ENCODE measurements around the gene PPM1H.

PPM1H gene

GRCh38 chr12:62618930-62619329 lies 316.0 kb downstream of the PPM1H start:
- no peak for DNase-seq (ENCODE audit: low read depth in 1 of 2, low spot score in 1 of 2)

- no peak for DNase-seq (ENCODE audit: low read depth in 1 of 2, low spot score in 1 of 2)
These were observed 316.6 kb downstream of the PPM1H start for GRCh38 chr12:62618319-62618718.

GRCh38 chr12:62613081-62613480 lies 321.9 kb downstream of the PPM1H start:
- no peak for DNase-seq (ENCODE audit: low read depth in 1 of 2, low spot score in 1 of 2)

- DNase-seq (ENCODE audit: low read depth in 1 of 2, low spot score in 1 of 2): no peak
These were observed 328.3 kb downstream of the PPM1H start for GRCh38 chr12:62606654-62607053.

GRCh38 chr12:62605981-62606380 lies 329.0 kb downstream of the PPM1H start:
- no peak for DNase-seq (ENCODE audit: low read depth in 1 of 2, low spot score in 1 of 2)

- no peak for DNase-seq (ENCODE audit: low read depth in 1 of 2, low spot score in 1 of 2)
These were observed 330.1 kb downstream of the PPM1H start for GRCh38 chr12:62604871-62605270.

- DNase-seq (ENCODE audit: low read depth in 1 of 2, low spot score in 1 of 2): no peak
These were observed 330.6 kb downstream of the PPM1H start for GRCh38 chr12:62604373-62604772.

GRCh38 chr12:62603811-62604098 lies 331.2 kb downstream of the PPM1H start:
- no peak for DNase-seq (ENCODE audit: low read depth in 1 of 2, low spot score in 1 of 2)

GRCh38 chr12:62603061-62603810 lies 331.7 kb downstream of the PPM1H start:
- DNase-seq (ENCODE audit: low read depth in 1 of 2, low spot score in 1 of 2): peak; percentile 54 to 68

GRCh38 chr12:62602255-62603060 lies 332.5 kb downstream of the PPM1H start:
- peak; percentile 82 to 84 for DNase-seq (ENCODE audit: low read depth in 1 of 2, low spot score in 1 of 2)

- no peak for DNase-seq (ENCODE audit: low read depth in 1 of 2, low spot score in 1 of 2)
These were observed 333.2 kb downstream of the PPM1H start for GRCh38 chr12:62601765-62602164.

GRCh38 chr12:62599854-62600437 lies 335.0 kb downstream of the PPM1H start:
- DNase-seq (ENCODE audit: low read depth in 1 of 2, low spot score in 1 of 2): no peak

GRCh38 chr12:62598846-62599245 lies 336.1 kb downstream of the PPM1H start:
- DNase-seq (ENCODE audit: low read depth in 1 of 2, low spot score in 1 of 2): no peak

GRCh38 chr12:62597253-62597652 lies 337.7 kb downstream of the PPM1H start:
- DNase-seq (ENCODE audit: low read depth in 1 of 2, low spot score in 1 of 2): no peak

All from activated CD4-positive, alpha-beta T cell treated with anti-CD3 and anti-CD28 coated beads, Interleukin-2, amount 50 U/mL, for 24 hours (primary cell).